Measurements from ENCODE around the gene NRN1L. TPM values are rescaled to one million over a fixed set of nuclear protein-coding genes. Genes with fewer than 3 reads are reported as not detected.

Gene NRN1L
- total RNA-seq, 1 donor from 2014 or later: 1.4 TPM

DNA sequence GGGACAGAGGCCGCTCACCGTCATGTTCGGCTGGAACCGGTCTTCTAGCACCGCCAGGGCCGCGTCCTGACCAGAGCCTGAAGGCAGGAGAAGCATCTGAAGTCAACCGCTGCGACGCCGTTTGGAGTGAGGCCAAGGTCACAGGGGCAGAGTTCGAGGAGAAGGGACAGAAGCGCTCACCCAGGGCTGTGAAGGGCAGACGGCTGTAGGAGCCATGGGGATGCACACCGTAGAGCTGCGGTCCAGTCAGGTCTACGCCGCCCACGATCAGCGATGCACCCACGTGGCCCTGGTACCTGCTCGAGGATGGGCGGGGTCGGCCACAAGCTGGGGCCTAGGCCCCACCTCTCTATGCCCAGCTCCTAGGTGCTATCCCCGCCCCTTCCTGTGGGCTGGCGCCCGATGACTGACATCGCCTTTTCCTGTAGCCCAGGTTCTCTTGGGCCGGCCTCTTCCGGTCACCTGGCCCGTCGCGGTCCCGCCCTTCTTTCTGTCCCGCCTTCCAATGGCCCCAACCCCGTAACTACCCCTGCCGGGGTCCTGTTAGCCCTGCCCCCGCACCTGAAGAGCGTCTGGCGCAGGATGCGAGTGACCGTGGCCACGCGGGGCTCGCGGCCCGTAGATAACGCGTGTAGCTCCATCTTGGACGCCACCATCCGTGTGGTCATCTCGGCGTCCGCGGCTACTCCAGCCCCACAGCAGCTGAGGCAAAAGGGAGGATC, 50.9 kb downstream of the NRN1L start:
- Mint-ChIP-seq H3K27ac (peak overlapping the region; percentile 98), H3K4me1 (peaks cover 31% of the 10 kb centered on the region), H3K27me3 (no peaks in the 10 kb centered on the region), H3K9me3 (no peaks in the 10 kb centered on the region), H3K36me3 (ENCODE audit: low read depth) (peaks cover 54% of the 10 kb centered on the region), H3K4me3 (peak overlapping the region; percentile 99)
- CTCF ChIA-PET: interaction anchor here (1.0 to 4.0 kb wide), 5 partner anchors 38 to 105 kb away, joined by 3 to 28 read pairs (median 5); no protein-coding TSS in a partner anchor
- TF ChIP-seq, protein P1, sequence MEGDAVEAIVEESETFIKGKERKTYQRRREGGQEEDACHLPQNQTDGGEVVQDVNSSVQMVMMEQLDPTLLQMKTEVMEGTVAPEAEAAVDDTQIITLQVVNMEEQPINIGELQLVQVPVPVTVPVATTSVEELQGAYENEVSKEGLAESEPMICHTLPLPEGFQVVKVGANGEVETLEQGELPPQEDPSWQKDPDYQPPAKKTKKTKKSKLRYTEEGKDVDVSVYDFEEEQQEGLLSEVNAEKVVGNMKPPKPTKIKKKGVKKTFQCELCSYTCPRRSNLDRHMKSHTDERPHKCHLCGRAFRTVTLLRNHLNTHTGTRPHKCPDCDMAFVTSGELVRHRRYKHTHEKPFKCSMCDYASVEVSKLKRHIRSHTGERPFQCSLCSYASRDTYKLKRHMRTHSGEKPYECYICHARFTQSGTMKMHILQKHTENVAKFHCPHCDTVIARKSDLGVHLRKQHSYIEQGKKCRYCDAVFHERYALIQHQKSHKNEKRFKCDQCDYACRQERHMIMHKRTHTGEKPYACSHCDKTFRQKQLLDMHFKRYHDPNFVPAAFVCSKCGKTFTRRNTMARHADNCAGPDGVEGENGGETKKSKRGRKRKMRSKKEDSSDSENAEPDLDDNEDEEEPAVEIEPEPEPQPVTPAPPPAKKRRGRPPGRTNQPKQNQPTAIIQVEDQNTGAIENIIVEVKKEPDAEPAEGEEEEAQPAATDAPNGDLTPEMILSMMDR (IDR thresholded peaks at IDR 0.05): no peak
- POLR2A ChIA-PET: interaction anchor here (0.5 to 3.4 kb wide), 39 partner anchors 9 to 797 kb away, joined by 3 to 30 read pairs (median 4); partner anchors contain the start of genes ATP6V0D1, CARMIL2, DDX28 and DPEP2
- intact Hi-C loops (cut with micrococcal nuclease): loop anchor here (1.0 to 2.0 kb wide), 13 partner anchors 33 to 373 kb away; partner anchors contain the start of genes ACD, CTCF, DDX28 and DUS2
- ATAC-seq (ENCODE audit: low read depth): peak; percentile 89
- DNase-seq: peak; percentile 85

Other genes starting within 250 kb of the NRN1L start
- 138 and 151 TPM in 2 replicates for gene CARMIL2, start 239.7 kb upstream of the NRN1L start, total RNA-seq
- 38.2 and 41.4 TPM in 2 replicates for gene ACD, start 224.6 kb upstream of the NRN1L start, total RNA-seq
- gene PARD6A, start 223.9 kb upstream of the NRN1L start, total RNA-seq: 5.9 and 6.0 TPM in 2 replicates
- 8.9 and 9.5 TPM in 2 replicates for gene ENKD1, start 218.1 kb upstream of the NRN1L start, total RNA-seq
- gene C16orf86, start 218.1 kb upstream of the NRN1L start, total RNA-seq: 2.4 and 4.6 TPM in 2 replicates
- gene GFOD2, start 165.6 kb upstream of the NRN1L start, total RNA-seq: 9.7 and 12.6 TPM in 2 replicates
- gene RANBP10, start 78.3 kb upstream of the NRN1L start, total RNA-seq: 25.2 and 30.6 TPM in 2 replicates
- gene TSNAXIP1, start 78.0 kb upstream of the NRN1L start, total RNA-seq: 1.2 and 1.9 TPM in 2 replicates
- 24.2 and 24.9 TPM in 2 replicates for gene THAP11, start 42.6 kb upstream of the NRN1L start, total RNA-seq
- 99.0 and 99.7 TPM in 2 replicates for gene NUTF2, start 38.0 kb upstream of the NRN1L start, total RNA-seq
- 50.7 and 54.2 TPM in 2 replicates for gene CENPT, start 37.2 kb upstream of the NRN1L start, total RNA-seq
- 71.5 TPM in 2 replicates for gene EDC4, start 11.8 kb upstream of the NRN1L start, total RNA-seq
- gene PSKH1, start 8.4 kb downstream of the NRN1L start, total RNA-seq: 19.2 and 22.0 TPM in 2 replicates
- 4.1 and 6.2 TPM in 2 replicates for gene CTRL, start 47.0 kb downstream of the NRN1L start, total RNA-seq
- 202 and 232 TPM in 2 replicates for gene PSMB10, start 52.0 kb downstream of the NRN1L start, total RNA-seq
- 15.8 and 17.0 TPM in 2 replicates for gene LCAT, start 59.2 kb downstream of the NRN1L start, total RNA-seq
- 24.6 and 37.9 TPM in 2 replicates for gene SLC12A4, start 83.8 kb downstream of the NRN1L start, total RNA-seq
- 0.29 and 0.38 TPM in 2 replicates for gene DPEP3, start 95.6 kb downstream of the NRN1L start, total RNA-seq
- 10.5 and 13.8 TPM in 2 replicates for gene DPEP2, start 114.6 kb downstream of the NRN1L start, total RNA-seq
- gene DPEP2NB, start 131.0 kb downstream of the NRN1L start, total RNA-seq: not detected in 2 replicates
- gene DDX28, start 138.3 kb downstream of the NRN1L start, total RNA-seq: 19.2 and 19.7 TPM in 2 replicates
- 54.2 and 62.0 TPM in 2 replicates for gene DUS2, start 138.4 kb downstream of the NRN1L start, total RNA-seq
- gene NFATC3, start 200.5 kb downstream of the NRN1L start, total RNA-seq: 64.8 and 72.0 TPM in 2 replicates